ENCODE data around the gene MEIKIN.

GRCh38 chr5:131769336-131769735, 176.1 kb downstream of the MEIKIN start:
- TF ChIP-seq EZH2 (IDR thresholded peaks at IDR 0.05; ENCODE audit: low read depth, unreplicated experiment) (no peak), EZH2phosphoT487 (IDR thresholded peaks at IDR 0.05; ENCODE audit: unreplicated experiment) (no peak), POLR2AphosphoS5 (IDR thresholded peaks at IDR 0.05; ENCODE audit: low read depth) (no peak)
- TF ChIP-seq, protein P1, sequence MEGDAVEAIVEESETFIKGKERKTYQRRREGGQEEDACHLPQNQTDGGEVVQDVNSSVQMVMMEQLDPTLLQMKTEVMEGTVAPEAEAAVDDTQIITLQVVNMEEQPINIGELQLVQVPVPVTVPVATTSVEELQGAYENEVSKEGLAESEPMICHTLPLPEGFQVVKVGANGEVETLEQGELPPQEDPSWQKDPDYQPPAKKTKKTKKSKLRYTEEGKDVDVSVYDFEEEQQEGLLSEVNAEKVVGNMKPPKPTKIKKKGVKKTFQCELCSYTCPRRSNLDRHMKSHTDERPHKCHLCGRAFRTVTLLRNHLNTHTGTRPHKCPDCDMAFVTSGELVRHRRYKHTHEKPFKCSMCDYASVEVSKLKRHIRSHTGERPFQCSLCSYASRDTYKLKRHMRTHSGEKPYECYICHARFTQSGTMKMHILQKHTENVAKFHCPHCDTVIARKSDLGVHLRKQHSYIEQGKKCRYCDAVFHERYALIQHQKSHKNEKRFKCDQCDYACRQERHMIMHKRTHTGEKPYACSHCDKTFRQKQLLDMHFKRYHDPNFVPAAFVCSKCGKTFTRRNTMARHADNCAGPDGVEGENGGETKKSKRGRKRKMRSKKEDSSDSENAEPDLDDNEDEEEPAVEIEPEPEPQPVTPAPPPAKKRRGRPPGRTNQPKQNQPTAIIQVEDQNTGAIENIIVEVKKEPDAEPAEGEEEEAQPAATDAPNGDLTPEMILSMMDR (conservative IDR thresholded peaks at IDR 0.05; ENCODE audit: low read depth in 2 of 2) = no peak
- TF ChIP-seq, protein P2, sequence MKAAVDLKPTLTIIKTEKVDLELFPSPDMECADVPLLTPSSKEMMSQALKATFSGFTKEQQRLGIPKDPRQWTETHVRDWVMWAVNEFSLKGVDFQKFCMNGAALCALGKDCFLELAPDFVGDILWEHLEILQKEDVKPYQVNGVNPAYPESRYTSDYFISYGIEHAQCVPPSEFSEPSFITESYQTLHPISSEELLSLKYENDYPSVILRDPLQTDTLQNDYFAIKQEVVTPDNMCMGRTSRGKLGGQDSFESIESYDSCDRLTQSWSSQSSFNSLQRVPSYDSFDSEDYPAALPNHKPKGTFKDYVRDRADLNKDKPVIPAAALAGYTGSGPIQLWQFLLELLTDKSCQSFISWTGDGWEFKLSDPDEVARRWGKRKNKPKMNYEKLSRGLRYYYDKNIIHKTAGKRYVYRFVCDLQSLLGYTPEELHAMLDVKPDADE (IDR thresholded peaks at IDR 0.05) = no peak
